ENCODE results near the gene FBXL7.

- TF ChIP-seq POLR2A (IDR thresholded peaks at IDR 0.05) (no peak), CTCF (IDR thresholded peaks at IDR 0.05) (no peak)
Measured at GRCh38 chr5:15877914-15878313, 377.9 kb downstream of the FBXL7 start.
